ENCODE measurements around the gene RANBP3. TPM values are rescaled to one million over a fixed set of nuclear protein-coding genes. Genes with fewer than 3 reads are reported as not detected.

Gene RANBP3
- total and polyA plus RNA-seq, 2 of the 8 experiments (the other 6 are each of a cell fraction or from before 2014, with no cell fraction given): 95.4 to 122 TPM

- no peak for FAIRE-seq
- DNase-seq (ENCODE audit: low read depth in 1 of 2, low spot score in 2 of 2): no peak
- H2BK120ac ChIP-seq (replicated peaks; ENCODE audit: low read depth, low read length): no peak overlapping the region
- H3K27ac ChIP-seq (ENCODE audit: low read depth, low read length): no peak overlapping the region
- no peak overlapping the region; the same call in 1 of the 2 replicates for H3K18ac ChIP-seq (ENCODE audit: extremely low read depth, low read length)
- H2BK12ac ChIP-seq (ENCODE audit: low read depth, low read length): no peak overlapping the region
- no peak overlapping the region for H2AFZ ChIP-seq (ENCODE audit: low read length)
- no peak overlapping the region for H3K4me2 ChIP-seq (ENCODE audit: insufficient read depth in 1 of 2, low read depth in 2 of 2, low read length in 2 of 2)
- H3K9ac ChIP-seq (replicated peaks in 1 of 4; ENCODE audit: extremely low read depth in 1 of 4, low read depth in 3 of 4, low read length in 3 of 4): no peak overlapping the region
- 91% methylated on average over 26 of the region's 30 CpGs; no CpG with 5 or more reads in 1 of the 2 experiments for WGBS, 2 experiments (ENCODE audit: extremely low coverage in 1 of 2, insufficient coverage in 1 of 2, insufficient read length in 1 of 2, insufficient replicate concordance in 2 of 2, low coverage in 1 of 2, low lambda C conversion rate in 2 of 2, missing lambda C conversion rate in 1 of 2)
- no peak overlapping the region for H2BK20ac ChIP-seq (ENCODE audit: low read length)
- H3K27me3 ChIP-seq (replicated peaks in 1 of 4; ENCODE audit: control insufficient read depth in 3 of 4, extremely low read depth in 1 of 4, insufficient read depth in 3 of 4, low read length in 3 of 4): peaks cover 0 to 3% (median 0%) of the 10 kb centered on the region in 4 experiments; a peak in 2 of 7 replicates
- peaks cover 0 to 3% (median 0%) of the 10 kb centered on the region in 4 experiments; a peak in 1 of 7 replicates for H3K4me1 ChIP-seq (replicated peaks in 1 of 4; ENCODE audit: control insufficient read depth in 3 of 4, insufficient read depth in 4 of 4, low read length in 3 of 4)
- no peak overlapping the region for H4K5ac ChIP-seq (ENCODE audit: insufficient read length, low read depth, low read length)
- no peaks in the 10 kb centered on the region for H4K20me1 ChIP-seq (replicated peaks in 1 of 2; ENCODE audit: control insufficient read depth in 1 of 2, insufficient read depth in 2 of 2, low read length in 2 of 2)
- H3K79me2 ChIP-seq (ENCODE audit: control insufficient read depth in 1 of 2, insufficient read depth in 2 of 2, low read length in 2 of 2): no peaks in the 10 kb centered on the region
- H3K56ac ChIP-seq (replicated peaks; ENCODE audit: insufficient read length, low read depth, low read length): no peak overlapping the region
- H2BK15ac ChIP-seq (ENCODE audit: low read length): no peak overlapping the region; the same call in 1 of the 2 replicates
- ChIA-PET CTCF (ENCODE audit: partially characterized antibody) (interaction anchor here (0.8 to 3.5 kb wide), 7 partner anchors 10 to 304 kb away, joined by 3 to 34 read pairs (median 3); partner anchors contain the start of gene RPL36), POLR2A (ENCODE audit: partially characterized antibody) (interaction anchor here (0.9 to 1.6 kb wide), 3 partner anchors 17 to 27 kb away, joined by 3 to 7 read pairs (median 5); no protein-coding TSS in a partner anchor)
- TF ChIP-seq E2F6 (IDR thresholded peaks at IDR 0.05) (no peak), JUND (IDR thresholded peaks at IDR 0.05; ENCODE audit: low read length) (no peak), ZNF274 (IDR thresholded peaks at IDR 0.05; ENCODE audit: borderline replicate concordance, extremely low read depth, low read length) (no peak), EP300 (IDR thresholded peaks at IDR 0.05; ENCODE audit: borderline replicate concordance in 1 of 2, low read depth in 2 of 2, low read length in 2 of 2) (no peak), EZH2 (IDR thresholded peaks at IDR 0.05; ENCODE audit: low read depth, low read length, severe bottlenecking) (no peak), CHD1 (IDR thresholded peaks at IDR 0.05; ENCODE audit: low read depth, low read length) (no peak), PHF8 (conservative IDR thresholded peaks at IDR 0.05; ENCODE audit: low read depth, low read length) (no peak)
- H4K91ac ChIP-seq (replicated peaks; ENCODE audit: insufficient read length, low read length): no peak overlapping the region
- no peaks in the 10 kb centered on the region for H3K36me3 ChIP-seq (ENCODE audit: control insufficient read depth in 2 of 4, insufficient read depth in 4 of 4, low read length in 3 of 4)
- H4K8ac ChIP-seq (ENCODE audit: extremely low read depth, insufficient read depth, low read length): peak overlapping the region; percentile 25; the same call in 1 of the 2 replicates
- H3K23ac ChIP-seq (ENCODE audit: insufficient read length): no peak overlapping the region
- no peak overlapping the region for H2BK5ac ChIP-seq (ENCODE audit: low read depth, low read length)
- no peak overlapping the region for H2AK5ac ChIP-seq (ENCODE audit: low read depth, low read length)
- no peak overlapping the region for H3K4me3 ChIP-seq (ENCODE audit: extremely low read depth in 1 of 4, insufficient read depth in 2 of 4, low read depth in 3 of 4, low read length in 4 of 4)
- H3K14ac ChIP-seq (ENCODE audit: insufficient read length): no peak overlapping the region
- H3K9me3 ChIP-seq (ENCODE audit: insufficient read depth in 2 of 2, low read depth in 1 of 2, low read length in 1 of 2): 0 out of 4 replicates have a peak, but pooled peaks cover 0 to 2% of the 10 kb centered on the region in 2 experiments
- H3K4ac ChIP-seq (replicated peaks; ENCODE audit: insufficient read length, low read depth, low read length): no peak overlapping the region
- H3K79me1 ChIP-seq (ENCODE audit: low read depth, low read length): no peaks in the 10 kb centered on the region
- H3K23me2 ChIP-seq (ENCODE audit: low read depth, low read length): no peaks in the 10 kb centered on the region; the same call in 1 of the 2 replicates
Observed at GRCh38 chr19:5993648-5994358, 15.9 kb upstream of the RANBP3 start.

Measured in H1 (cell line).